Stimulated activated CD4-positive, alpha-beta T cell treated with anti-CD3 and anti-CD28 coated beads, Interleukin-15, amount 100 ng/mL, for 24 hours (primary cell): ENCODE results near the gene PATE1.
"Not testable (repeated sequence)": the region's sequence is repeated elsewhere in the genome, so short reads cannot be mapped to it uniquely, and the experiment has no call there.

Experiments used
- DNase-seq: peaks from one replicate; pipeline ENCODE4 v3.0.0-alpha.2; 2020

The PATE1 gene, protein sequence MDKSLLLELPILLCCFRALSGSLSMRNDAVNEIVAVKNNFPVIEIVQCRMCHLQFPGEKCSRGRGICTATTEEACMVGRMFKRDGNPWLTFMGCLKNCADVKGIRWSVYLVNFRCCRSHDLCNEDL

DNA sequence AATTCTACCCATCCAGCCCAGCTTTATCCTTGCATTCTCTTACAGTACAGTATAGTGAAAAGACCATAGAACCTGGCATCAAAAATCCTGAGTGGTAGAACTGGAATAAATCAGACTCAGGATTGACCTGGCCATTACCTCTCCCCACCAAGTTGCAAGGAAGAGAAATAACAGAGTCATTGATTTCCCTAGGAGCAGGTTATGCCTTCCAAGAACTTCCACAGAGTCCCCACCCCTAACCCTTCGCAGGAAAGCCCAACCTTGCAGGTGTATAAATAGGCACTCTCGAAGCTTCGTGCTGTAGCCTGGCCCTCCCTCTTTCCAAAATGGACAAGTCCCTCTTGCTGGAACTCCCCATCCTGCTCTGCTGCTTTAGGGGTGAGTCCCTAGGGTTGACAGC, at the start of gene PATE1:
TSS of gene PATE1 (plus strand) at position 301 of the 400 bp plus-strand sequence. CDS start at position 327, 26 bp downstream.
- no peak for DNase-seq

DNA sequence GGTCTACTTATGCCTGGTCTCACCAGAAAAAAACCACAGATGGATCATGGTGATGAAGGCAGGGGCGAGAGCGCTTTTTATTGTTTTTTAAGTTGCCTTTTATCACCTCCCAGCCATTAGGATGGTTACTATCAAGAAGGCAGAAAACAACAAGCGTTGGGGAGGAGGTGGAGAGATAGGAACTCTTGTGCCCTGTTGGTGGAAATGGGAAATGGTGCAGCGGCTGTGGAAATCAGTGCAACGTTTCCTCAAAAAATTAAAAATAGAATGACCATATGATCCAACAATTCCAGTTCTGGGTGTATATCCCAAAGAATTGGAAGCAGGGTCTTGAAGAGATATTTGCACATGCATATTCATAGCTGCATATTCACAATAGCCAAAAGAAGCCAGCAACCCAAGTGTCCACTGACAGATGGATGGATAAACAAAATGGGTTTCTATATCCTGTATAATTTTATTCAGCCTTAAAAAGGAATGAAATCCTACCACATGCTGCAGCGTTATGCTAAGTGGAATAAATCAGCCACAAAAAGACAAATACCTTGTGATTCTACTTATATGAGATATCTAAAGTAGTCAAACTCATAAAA, 45.0 kb upstream of the PATE1 start:
- no peak for DNase-seq

DNA sequence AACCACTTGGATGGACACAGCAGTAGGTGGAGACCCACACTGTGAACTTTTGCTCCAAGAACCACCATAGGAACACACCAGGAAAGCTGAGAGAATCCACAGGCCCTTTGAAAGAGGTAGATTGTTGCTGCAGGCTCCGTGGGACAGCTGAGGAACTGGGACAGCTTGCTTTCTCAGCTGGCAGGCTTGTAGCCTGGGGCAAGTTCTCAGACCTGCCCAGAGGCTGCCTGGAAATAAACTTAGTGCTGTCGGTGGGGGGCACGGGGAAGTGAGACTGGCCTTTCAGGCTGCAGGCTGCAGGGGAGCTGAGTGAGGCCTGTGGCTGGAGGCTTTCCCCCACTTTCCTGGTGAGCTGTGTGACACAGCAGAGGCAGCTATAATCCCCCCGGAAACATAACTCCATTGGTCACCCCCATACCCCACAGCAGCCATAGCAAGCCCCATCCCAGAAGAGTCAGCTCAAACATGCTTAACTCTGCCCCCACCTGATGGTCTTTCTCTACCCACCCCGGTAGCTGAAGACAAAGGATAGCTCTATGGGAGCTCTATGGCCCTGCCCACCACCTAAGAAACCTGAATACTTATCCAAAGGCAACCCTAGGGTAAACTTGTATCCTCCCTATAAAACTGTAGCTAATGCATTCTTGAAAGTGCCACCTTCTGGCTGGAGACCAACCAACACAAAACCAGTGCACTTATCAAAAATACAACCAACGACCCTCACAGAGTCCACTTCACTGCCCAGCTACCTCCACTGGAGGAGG, 44.0 kb upstream of the PATE1 start:
- no peak for DNase-seq

DNA sequence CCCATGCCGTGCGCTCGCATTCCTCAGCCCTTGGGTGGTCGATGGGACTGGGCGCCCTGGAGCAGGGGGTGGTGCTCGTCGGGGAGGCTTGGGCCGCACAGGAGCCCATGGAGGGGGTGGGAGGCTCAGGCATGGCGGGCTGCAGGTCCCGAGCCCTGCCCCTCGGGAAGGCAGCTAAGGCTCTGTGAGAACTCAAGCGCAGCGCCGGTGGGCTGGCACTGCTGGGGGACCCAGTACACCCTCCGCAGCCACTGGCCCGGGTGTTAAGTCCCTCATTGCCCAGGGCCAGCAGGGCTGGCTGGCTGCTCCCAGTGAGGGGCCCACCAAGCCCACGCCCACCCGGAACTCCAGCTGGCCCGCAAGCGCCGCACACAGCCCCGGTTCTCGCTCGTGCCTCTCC, 41.4 kb upstream of the PATE1 start:
- not testable (repeated sequence) for DNase-seq

DNA sequence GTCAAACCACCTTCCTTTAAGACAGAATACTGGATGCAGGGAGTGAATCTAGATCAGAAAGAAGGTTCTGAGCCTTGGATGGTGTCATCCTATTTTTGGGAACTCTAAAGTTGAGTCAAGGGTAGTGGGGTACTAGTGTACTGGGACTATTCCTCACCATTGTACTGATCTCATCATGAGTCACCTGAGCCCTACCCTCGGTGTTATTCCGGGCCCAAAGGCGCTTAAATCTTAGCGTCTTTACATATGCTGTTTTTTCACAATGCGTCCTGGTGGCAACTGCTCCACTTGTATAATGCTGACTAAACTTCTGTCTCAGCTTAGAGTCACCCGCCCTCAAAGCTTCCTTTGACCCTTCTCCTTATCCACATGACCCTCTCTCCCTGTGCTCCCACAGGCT, 25.3 kb upstream of the PATE1 start:
- no peak for DNase-seq

DNA sequence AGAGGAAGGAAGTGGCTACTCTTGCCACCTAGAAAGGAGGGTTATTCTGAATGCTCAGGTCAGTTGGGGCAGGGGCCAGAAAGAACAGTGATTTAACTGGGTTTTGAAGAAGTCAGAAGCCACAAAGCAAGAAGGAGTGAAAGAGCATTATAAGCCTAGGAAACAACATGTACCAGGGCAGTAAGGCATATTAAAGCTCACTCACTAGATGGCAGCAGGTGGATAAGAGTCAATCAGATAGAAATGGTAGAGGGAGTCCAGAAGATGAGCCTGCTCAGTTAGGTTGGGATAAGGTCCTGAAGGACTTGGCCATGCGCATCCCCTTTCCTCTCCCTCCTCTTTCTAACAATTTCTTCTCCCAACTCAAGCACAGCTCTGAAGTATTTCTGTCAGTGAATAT, 22.0 kb upstream of the PATE1 start:
- no peak for DNase-seq

DNA sequence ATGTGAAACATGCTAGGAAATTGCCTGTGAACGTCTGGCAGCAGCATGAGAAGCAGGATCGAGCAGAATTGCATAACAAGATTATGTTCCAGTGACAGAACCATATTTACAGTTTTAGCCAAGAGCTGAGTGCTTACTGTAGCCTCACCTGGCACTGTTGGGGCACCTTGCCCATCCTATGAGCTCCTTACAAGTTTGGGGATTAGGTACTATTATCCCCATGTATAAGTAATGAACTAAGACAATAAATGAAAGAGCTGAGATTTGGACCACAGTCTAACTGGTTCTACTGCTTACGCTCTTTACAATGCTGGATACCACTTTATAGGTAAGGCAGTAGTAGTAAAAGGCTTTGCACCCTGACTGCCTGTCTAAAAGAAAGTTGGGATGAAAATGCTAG, 17.1 kb upstream of the PATE1 start:
- no peak for DNase-seq

DNA sequence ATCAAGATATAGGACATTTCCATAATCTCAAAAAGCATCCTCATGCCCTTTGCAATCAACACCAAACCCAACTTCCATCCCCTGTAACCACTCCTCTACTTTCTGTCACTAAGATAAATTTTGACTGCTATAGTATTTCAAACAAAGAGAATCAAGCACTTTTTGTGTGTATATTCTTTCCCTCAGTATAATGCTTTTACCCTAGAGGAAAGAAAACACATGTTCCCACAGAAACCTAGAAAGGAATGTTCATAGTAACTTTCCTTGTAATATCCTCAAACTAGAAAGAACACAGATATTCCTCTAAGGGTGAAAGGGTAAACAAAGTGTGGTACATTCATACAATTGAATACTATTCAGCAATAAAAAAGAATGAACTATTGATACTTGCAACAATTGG, 5.5 kb upstream of the PATE1 start:
- no peak for DNase-seq

DNA sequence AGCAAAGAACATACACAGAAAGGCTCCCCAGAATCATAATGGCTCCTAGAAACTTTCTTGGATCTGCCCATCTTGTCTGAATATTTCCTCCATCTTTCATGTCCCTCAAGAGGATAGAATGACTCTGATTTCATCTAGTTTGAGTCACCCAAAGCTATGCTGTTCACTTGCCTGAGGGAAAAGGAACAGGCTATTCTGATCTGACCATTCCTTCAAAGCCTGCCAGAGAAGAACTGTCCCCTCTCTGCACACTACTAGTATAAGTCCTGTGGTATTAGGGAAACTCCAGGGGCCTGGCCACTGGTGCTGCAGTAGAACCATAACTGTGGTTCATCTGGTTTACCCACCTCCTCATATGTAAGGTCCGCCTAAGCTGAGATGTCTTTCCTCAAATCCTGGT, 2.4 kb upstream of the PATE1 start:
- no peak for DNase-seq

DNA sequence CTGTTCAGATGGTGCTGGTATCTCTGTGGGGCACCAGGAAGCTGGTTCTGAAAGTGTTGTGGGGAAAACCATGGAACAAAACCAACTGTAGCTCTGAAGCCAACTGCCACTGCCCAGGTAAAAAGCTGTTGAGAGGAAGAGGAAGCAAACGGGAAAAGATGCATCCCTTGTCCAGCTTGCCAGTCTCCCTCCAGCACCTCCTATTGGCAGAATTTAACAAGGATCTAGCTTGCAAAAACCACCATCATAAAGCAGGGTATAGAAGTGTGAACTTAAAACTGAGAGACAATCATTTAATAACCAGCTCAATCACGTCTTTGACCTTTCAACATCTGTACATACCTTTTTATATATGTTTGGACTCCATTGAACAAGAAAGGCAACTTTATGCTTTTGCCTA, 4.5 kb downstream of the PATE1 start:
- no peak for DNase-seq

DNA sequence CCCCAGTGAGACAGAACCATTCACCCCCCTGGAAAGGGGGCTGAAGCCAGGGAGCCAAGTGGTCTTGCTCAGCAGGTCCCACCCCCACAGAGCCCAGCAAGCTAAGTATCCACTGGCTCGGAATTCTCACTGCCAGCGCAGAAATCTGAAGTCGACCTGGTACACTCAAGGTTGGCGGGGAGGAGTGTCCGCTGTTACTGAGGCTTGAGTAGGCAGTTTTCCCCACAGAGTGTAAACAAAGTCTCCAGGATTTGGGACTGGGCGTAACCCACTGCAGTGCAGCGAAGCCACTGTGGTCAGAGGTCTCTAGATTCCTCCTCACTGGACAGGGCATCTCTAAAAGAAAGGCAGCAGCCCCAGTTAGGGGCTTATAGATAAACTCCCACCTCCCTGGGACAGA, 10.0 kb downstream of the PATE1 start:
- no peak for DNase-seq

DNA sequence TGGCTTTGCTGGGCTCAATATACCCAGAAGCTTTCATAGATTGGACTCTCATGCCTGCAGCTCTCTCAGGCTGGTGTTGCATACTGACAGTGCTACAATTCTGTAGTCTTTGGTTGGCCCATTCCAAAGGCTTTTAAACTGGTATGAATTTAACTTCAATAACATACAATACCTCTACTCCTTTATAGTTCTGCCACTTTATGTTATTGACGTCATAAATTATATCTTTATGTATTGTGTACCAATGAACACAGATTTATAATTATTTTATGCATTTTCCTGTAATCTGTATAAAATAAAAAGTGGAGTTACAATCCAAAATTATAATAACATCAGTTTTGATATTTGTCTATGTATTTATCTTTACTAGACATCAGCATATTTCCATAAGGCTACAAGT, 16.4 kb downstream of the PATE1 start:
- DNase-seq: no peak

DNA sequence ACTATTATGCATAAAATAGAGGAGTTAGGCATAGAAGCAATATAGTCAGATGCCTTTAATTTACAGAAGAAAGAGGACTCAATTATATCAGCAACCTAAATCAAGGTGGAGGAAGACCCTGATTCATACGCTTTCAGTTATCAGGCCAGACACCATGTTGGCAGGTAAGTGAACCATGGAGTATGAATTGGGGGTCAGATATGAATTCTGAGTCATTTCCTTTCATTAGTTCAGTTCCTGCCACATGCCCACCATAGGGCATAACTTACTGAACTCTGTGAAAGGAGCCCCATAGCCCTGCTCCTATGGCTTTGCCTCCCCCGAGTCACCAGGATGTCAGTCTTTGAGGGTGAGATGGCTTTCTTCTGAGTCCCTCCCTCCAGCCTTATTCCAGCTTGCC, 17.4 kb downstream of the PATE1 start:
- DNase-seq: no peak

DNA sequence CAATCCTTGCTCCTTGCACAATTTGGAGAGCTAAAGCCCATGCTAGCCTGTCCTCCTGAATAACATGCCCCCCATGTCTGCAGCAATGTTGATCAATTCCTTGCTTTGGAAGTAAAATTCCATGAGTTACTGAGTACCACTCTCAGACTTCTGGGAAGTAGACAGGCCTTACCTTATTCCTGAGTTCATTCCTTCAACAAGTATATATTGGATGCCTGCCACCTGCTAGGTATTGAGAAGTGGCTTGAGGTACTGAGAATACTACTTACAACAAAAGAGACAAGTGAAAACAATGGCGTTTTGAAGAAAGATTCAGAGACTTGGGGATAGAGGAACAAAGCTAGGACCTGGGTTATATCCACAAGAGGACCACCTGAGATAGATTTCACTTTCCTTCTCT, 20.2 kb downstream of the PATE1 start:
- no peak for DNase-seq

DNA sequence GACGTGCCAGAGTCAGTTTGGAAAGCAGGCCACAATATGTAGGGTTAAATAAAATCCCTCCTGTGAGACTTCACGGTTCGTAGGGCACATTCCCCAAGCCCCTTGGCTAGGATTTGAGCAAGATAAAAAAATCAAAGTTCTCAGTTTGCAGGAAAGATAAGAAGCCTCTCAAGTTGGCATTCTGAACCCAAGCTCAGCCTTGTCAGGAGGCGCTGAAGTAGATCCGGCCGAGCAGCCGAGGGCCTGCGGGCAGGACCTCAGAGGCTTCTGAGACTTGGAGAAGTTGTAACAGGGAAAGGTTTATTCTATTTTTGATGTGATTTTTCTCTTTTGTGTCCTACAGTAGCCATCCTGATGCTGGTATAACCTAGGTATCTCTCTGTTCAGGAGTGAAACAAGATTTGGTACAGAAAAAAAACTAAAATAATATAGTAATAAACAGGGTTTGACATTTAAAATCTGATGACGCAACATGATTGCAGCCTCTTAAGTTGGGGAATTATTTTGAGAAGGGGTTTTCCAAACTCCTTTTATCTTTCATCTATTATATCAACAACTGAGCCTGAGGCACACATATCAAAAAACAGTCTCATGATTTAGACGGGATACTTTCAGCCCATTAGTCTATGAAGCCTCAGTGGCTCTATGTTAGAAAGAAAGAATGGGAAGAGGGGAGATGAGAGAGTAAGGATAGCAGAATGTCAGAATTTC, 22.4 kb downstream of the PATE1 start:
- no peak for DNase-seq

DNA sequence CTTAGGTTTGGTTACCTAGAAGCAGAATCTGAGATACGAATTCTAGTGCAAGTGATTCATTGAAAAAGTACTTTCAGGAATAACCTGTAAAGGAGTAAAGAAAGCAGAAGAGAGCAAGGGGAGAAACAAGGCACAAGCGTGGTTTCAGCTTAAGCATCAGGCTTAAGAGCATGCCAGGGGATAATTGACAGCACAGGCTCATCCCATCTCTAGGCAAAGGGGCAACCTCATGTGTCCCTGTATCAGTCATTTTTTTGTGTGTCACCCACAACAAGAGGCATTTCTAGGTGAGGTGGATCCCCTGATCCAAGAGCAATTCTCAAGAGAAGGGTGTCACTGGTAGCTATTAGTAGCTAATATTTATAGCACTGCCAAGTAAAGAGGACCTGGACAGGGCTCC, 24.5 kb downstream of the PATE1 start:
- no peak for DNase-seq

DNA sequence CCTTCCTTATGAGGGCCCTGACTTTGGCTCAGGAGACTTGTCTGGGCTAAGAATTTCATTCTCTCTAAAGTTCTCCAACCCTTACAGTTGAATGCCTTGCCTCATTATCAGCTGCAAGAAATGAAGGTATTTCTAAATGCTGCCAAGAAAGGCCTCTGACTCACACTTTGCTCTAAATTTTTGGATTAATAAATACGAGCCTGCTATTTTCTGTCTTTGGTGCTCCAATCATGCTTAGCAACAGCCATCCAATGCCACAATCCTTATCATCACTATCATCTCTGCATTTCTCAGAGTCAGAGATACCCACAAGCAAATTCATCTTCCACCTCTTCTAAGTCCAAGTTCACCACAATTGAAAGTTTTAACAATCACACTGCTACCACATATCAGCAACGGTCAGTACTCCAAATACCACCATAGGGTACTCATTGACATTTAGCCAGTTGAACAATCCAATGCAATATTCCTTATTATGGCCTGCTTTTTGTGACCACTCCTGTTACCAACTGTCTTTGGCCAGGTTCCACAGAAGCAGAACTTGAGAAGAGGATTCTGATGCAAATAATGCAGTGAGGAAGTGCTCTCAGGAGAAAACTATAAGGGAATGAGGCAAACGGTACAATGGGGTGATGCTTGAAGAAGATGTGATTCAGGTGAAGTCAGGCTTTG, 26.9 kb downstream of the PATE1 start:
- no peak for DNase-seq

DNA sequence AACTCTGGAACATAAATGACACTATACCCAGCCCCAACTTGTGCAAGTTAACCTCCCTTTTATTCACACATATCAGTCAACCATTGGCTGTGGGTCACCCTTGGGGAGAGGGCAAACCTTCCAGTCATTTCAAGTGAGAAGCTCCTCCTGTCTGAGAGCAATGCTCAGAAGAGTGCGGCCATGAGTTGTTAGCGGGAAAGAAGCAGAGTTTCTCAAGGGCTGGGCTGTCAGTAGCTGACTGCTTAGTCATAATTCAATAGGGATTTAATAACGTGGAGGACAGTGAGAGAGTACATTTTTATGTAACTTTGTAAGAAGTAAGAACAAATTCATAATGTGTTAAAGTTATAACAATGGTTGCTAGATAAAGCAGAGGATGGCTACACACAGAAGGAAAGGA, 27.4 kb downstream of the PATE1 start:
- no peak for DNase-seq

DNA sequence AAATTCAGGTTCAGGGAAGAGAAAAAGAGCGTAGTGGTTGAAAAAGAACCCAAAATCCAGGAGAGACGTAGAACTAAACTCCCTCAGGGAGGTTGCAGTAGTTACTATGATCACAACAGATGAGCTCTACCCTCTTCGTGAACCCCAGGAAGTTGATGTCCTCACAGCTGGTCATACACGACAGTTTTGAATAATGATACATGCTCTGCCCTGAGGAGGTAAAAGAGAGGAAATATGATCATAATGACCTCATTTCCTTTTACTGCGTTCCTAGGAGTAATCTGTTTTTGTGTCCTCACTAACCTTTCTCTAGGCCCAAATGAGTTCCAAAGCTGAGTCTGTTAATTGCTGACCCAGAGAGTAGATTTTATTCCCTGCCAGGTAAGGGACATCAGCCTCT, 31.2 kb downstream of the PATE1 start:
- DNase-seq: no peak

DNA sequence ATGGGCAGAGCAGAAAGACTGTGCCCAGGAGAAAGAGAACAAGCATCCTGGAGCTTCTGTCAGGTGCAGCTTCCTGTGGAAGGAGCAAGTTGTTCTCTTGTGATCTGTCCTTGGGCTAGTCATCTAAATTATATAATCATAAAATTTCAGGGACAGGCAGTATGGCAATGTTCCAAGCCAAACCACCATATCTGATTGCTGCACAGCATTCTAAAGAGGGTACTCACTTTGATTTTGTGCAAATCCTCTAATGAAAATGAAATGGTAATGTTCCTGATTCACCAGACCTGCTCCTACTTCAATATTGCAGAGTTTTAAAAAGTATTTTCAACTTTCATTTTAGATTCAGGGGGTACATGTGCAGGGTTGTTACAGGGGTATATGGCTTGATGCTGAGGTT, 32.6 kb downstream of the PATE1 start, which contains the start of gene PATE2:
TSS of gene PATE2 (minus strand) at position 101 of the 400 bp plus-strand sequence. CDS start at position 46, 55 bp downstream.
- DNase-seq: no peak

DNA sequence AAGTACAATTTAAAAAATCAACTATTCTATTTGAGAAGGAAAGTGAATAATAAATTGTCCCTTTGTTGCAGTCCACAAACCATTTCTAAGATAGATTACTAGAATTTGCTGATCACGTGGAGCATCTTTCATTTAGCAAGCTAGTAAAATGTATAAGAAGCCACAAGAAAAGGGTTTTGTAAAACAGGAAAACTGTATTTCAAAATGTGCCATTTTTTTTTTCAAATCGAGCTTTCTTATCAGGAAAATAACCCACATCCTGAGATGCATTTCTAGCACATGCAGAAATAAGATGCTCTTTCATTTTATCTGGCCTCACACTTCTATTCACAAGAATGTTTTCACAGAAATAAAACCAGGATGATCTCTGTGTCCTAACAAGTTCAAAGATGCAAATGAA, 38.6 kb downstream of the PATE1 start:
- DNase-seq: no peak

DNA sequence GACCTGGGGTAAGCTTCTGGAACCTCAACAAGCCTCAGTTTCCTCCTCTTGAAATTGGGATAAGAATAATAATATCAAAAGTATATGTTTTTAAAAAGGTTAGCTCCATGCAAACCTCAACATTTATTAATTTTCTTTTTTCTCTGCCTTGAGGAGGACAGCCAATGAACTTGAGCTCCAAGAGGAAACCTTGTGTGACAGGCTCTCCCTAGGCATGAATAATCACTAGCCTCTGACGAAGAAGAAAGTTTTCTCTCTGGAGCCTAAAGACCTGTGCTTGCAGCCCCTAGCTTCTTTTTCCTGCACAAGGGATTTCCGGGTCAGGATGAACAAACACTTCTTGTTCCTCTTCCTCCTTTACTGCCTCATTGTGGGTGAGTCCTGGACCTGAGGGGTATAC, 41.7 kb downstream of the PATE1 start, which contains the start of gene PATE3:
TSS of gene PATE3 (plus strand) at position 301 of the 400 bp plus-strand sequence. CDS start at position 326, 25 bp downstream.
- DNase-seq: no peak

DNA sequence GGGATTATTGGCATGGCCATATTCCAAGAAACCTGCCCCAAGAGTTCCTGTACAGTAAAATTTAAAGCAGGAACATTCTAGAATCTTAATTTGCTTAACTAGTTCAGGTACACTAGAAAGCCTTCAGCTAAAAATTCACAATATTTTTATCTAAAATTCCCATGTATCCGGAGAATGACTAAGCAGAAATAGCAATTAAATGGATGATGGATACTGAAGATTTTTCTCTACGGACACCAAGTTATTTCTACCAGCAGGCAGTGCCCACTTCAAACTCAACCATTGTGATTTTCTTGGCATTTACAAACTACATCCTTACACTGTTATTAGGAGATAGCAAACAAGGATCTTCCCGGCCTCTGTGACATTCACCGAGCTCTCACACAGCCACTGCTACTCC, 44.7 kb downstream of the PATE1 start:
- DNase-seq: no peak
